Liver (tissue), 3 donors: ENCODE data around the gene TADA3.

ENCODE experiments used
- CTCF ChIP-seq: fragments of 150-350 bp; IDR thresholded peaks from 2 replicates; pipeline ENCODE4 v1.5.1; 2017; ENCODE audit warnings: improper control_type of control experiment, low read depth, low read length; ENCODE audit not compliant: missing input control
- JUND ChIP-seq, 2 donors: IDR thresholded peaks; 2 replicates each; pipeline ENCODE4 v1.6.1; 2016; ENCODE audit warnings: antibody characterized with exemption in 2 of 2
- TAF1 ChIP-seq: conservative IDR thresholded peaks from 2 replicates; pipeline ENCODE4 v1.6.1; 2016; ENCODE audit warnings: antibody characterized with exemption, mild to moderate bottlenecking
- YY1 ChIP-seq: IDR thresholded peaks from 2 replicates; pipeline ENCODE4 v1.6.1; 2016; ENCODE audit warnings: antibody characterized with exemption, mild to moderate bottlenecking
- TF ChIP-seq, protein P1 (sequence below): IDR thresholded peaks from 2 replicates; pipeline ENCODE4 v1.6.1; 2016; ENCODE audit warnings: antibody characterized with exemption, mild to moderate bottlenecking
- TF ChIP-seq, protein P2 (sequence below): IDR thresholded peaks from 2 replicates; pipeline ENCODE4 v1.6.1; 2016; ENCODE audit warnings: antibody characterized with exemption
- donor health status: healthy.
- donor health status: healthy.

DNA sequence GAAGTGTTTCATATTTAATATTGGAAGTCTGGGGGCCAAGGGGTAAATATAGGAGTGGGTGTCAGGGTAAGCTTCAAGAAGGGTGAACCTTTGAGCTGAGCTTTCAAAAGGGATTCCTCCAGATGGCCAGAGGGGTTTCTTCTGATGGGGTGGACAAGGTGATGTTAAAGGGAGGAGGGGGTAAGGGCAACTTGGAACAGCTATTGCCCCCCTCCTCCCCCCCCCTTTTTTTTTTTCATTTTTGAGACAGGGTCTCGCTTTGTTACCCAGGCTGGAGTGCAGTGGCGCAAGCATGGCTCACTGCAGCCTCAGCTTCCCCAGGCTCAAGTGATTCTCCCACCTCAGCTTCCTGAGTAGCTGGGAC is 15.7 kb upstream of the TADA3 start:
- TF ChIP-seq, protein P1, sequence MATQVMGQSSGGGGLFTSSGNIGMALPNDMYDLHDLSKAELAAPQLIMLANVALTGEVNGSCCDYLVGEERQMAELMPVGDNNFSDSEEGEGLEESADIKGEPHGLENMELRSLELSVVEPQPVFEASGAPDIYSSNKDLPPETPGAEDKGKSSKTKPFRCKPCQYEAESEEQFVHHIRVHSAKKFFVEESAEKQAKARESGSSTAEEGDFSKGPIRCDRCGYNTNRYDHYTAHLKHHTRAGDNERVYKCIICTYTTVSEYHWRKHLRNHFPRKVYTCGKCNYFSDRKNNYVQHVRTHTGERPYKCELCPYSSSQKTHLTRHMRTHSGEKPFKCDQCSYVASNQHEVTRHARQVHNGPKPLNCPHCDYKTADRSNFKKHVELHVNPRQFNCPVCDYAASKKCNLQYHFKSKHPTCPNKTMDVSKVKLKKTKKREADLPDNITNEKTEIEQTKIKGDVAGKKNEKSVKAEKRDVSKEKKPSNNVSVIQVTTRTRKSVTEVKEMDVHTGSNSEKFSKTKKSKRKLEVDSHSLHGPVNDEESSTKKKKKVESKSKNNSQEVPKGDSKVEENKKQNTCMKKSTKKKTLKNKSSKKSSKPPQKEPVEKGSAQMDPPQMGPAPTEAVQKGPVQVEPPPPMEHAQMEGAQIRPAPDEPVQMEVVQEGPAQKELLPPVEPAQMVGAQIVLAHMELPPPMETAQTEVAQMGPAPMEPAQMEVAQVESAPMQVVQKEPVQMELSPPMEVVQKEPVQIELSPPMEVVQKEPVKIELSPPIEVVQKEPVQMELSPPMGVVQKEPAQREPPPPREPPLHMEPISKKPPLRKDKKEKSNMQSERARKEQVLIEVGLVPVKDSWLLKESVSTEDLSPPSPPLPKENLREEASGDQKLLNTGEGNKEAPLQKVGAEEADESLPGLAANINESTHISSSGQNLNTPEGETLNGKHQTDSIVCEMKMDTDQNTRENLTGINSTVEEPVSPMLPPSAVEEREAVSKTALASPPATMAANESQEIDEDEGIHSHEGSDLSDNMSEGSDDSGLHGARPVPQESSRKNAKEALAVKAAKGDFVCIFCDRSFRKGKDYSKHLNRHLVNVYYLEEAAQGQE = no peak
- TF ChIP-seq CTCF (no peak), YY1 (no peak), TAF1 (no peak), JUND (IDR thresholded peaks at IDR 0.05) (no peak)
- TF ChIP-seq, protein P2, sequence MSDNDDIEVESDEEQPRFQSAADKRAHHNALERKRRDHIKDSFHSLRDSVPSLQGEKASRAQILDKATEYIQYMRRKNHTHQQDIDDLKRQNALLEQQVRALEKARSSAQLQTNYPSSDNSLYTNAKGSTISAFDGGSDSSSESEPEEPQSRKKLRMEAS = no peak
